ENCODE measurements around the gene CDKN2B-AS1. TPM values are rescaled to one million over a fixed set of nuclear protein-coding genes. Genes with fewer than 3 reads are reported as not detected.

The CDKN2B-AS1 gene
- total RNA-seq, 2 donors from 2014 or later, result not detected

- TF ChIP-seq CTCF (IDR thresholded peaks at IDR 0.05), result no peak
- Histone ChIP-seq H3K36me3 (no peaks in the 10 kb centered on the region), H3K27ac (no peak overlapping the region), H3K4me1 (ENCODE audit: control insufficient read depth in 1 of 2, low read depth in 2 of 2) (peaks cover 7 to 14% of the 10 kb centered on the region in 2 donors), H3K27me3 (replicated peaks; ENCODE audit: insufficient read depth) (peaks cover 63% of the 10 kb centered on the region), H3K4me3 (peak overlapping the region; percentile 68), H3K9me3 (no peaks in the 10 kb centered on the region)
- DNase-seq (ENCODE audit: low spot score) (no peak), ATAC-seq (ENCODE audit: insufficient number of reproducible peaks, low FRiP score, low read depth) (no peak)
Observed at GRCh38 chr9:21974343-21974721, 20.3 kb upstream of the CDKN2B-AS1 start.

- no peak for ATAC-seq (ENCODE audit: insufficient number of reproducible peaks, low FRiP score, low read depth)
- no peak for DNase-seq (ENCODE audit: low spot score)
- Histone ChIP-seq H3K36me3 (no peaks in the 10 kb centered on the region), H3K27ac (no peak overlapping the region), H3K4me3 (peak overlapping the region; percentile 68), H3K4me1 (ENCODE audit: control insufficient read depth in 1 of 2, low read depth in 2 of 2) (peaks cover 7 to 14% of the 10 kb centered on the region in 2 donors), H3K27me3 (replicated peaks; ENCODE audit: insufficient read depth) (peaks cover 63% of the 10 kb centered on the region), H3K9me3 (no peaks in the 10 kb centered on the region)
- no peak for TF ChIP-seq CTCF (IDR thresholded peaks at IDR 0.05)
Observed at GRCh38 chr9:21974722-21975409, 19.7 kb upstream of the CDKN2B-AS1 start.

GRCh38 chr9:21976334-21976875 is 18.2 kb upstream of the CDKN2B-AS1 start:
- Histone ChIP-seq H3K36me3 (no peaks in the 10 kb centered on the region), H3K27me3 (replicated peaks; ENCODE audit: insufficient read depth) (peaks cover 60% of the 10 kb centered on the region), H3K4me1 (ENCODE audit: control insufficient read depth in 1 of 2, low read depth in 2 of 2) (peaks cover 7 to 14% of the 10 kb centered on the region in 2 donors), H3K4me3 (no peak overlapping the region), H3K9me3 (no peaks in the 10 kb centered on the region), H3K27ac (no peak overlapping the region)
- DNase-seq (ENCODE audit: low spot score) (no peak), ATAC-seq (ENCODE audit: insufficient number of reproducible peaks, low FRiP score, low read depth) (no peak)
- TF ChIP-seq CTCF (IDR thresholded peaks at IDR 0.05), result no peak

- peaks cover 8% of the 10 kb centered on the region for H3K27me3 ChIP-seq (replicated peaks; ENCODE audit: insufficient read depth)
- H3K9me3 ChIP-seq, result no peaks in the 10 kb centered on the region
- H3K4me3 ChIP-seq, result no peak overlapping the region
- no peak for TF ChIP-seq CTCF (IDR thresholded peaks at IDR 0.05)
- no peaks in the 10 kb centered on the region for H3K36me3 ChIP-seq
- DNase-seq (ENCODE audit: low spot score), result no peak
- H3K4me1 ChIP-seq (ENCODE audit: control insufficient read depth in 1 of 2, low read depth in 2 of 2), result no peaks in the 10 kb centered on the region
- no peak for ATAC-seq (ENCODE audit: insufficient number of reproducible peaks, low FRiP score, low read depth)
- no peak overlapping the region for H3K27ac ChIP-seq
Observed at GRCh38 chr9:21982391-21982790, 12.2 kb upstream of the CDKN2B-AS1 start.

GRCh38 chr9:21982861-21983560 is 11.6 kb upstream of the CDKN2B-AS1 start:
- DNase-seq (ENCODE audit: low spot score) (no peak), ATAC-seq (ENCODE audit: insufficient number of reproducible peaks, low FRiP score, low read depth) (no peak)
- Histone ChIP-seq H3K36me3 (no peaks in the 10 kb centered on the region), H3K9me3 (no peaks in the 10 kb centered on the region), H3K27me3 (replicated peaks; ENCODE audit: insufficient read depth) (peaks cover 6% of the 10 kb centered on the region), H3K4me1 (ENCODE audit: control insufficient read depth in 1 of 2, low read depth in 2 of 2) (no peaks in the 10 kb centered on the region), H3K27ac (no peak overlapping the region), H3K4me3 (no peak overlapping the region)
- no peak for TF ChIP-seq CTCF (IDR thresholded peaks at IDR 0.05)

All from thoracic aorta (tissue), 2 donors.